SHP77 (cell line): Measurements from ENCODE around the gene C4B.
"Not testable (repeated sequence)": the region's sequence is repeated elsewhere in the genome, so short reads cannot be mapped to it uniquely, and the experiment has no call there.

Experiments used
- DNase-seq, 2 experiments: peaks; one replicate each; lab custom pipeline; 2025; lab: John Stamatoyannopoulos, UW

Gene C4B

GRCh38 chr6:32052626-32053025 lies 38.0 kb downstream of the C4B start:
- DNase-seq = not testable (repeated sequence)

DNA sequence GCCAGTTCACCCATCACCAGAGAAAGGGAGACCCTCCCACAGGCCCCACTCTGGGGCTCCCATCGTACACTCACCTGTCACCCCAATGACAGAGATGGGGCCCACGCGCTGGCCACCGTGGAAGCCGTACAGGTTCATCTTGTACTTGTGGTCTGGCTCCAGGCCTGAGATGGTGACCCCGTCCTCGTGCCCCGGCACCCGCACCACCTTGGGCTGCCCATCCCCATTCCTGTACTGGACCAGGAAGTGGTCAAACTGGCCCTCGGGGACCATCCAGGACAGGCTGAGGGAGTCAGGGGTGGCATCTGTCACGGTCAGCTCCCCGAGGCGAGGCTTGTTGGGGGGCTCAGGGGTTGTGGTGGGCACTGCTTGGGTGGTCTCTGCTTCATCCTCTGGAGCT lies 38.7 kb downstream of the C4B start:
- DNase-seq = not testable (repeated sequence)

- DNase-seq = not testable (repeated sequence)
Measured at GRCh38 chr6:32055756-32056155, 41.2 kb downstream of the C4B start.

- no peak for DNase-seq
Measured at GRCh38 chr6:32056254-32056653, 41.7 kb downstream of the C4B start.

- no peak for DNase-seq
Measured at GRCh38 chr6:32057966-32058365, 43.4 kb downstream of the C4B start.

DNA sequence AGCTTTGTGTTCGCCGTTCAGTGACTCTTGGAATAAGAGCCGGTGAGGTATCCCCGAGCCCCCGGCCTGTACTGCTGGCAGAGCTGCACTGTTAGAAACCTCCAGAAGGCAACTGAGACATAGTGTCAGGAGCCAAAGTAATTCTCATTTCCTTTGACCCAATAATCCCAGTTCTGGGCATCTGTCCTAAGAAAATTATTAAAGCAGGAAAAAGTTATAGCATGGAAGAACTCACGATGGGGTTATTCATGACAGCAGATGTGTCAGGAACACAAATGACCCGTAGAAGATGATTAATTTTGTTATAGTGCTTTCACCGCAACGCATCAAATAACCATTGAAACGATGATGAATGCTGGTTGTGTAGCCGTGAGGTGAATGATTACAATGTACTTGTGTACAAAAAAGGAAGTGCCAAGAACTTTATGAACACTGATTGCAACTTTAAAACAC lies 43.9 kb downstream of the C4B start:
- DNase-seq = no peak

DNA sequence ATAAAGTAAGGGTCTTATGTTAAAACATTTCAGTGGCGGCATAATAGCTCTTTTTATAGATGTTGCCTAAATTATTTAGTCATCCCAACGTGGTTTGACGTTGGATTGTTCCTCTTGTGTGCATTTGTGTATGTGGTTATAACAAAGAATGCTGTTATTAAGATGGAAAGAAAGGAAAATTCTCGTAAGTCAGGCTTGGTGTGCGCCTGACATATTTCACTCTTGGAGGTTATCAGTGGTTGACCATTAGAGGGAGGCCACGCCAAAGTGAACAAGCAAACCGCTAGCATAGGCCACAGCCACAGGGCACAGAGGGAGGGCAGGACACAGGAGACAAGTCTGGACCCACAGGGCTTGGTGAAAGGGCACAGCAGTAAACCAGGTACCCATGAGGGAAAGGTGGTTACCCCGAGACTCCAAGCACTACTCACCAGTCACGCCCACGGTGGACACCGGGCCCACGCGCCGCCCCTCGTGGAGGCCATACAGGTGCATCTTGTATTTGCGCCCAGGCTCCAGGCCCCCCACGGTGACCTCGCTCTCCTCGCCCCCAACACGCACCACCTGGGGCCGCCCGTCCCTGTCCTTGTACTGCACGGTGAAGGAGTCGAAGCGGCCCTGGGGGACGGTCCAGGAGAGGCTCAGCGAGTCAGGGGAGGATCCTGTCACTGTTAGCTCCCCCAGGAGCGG lies 46.5 kb downstream of the C4B start:
- no peak for DNase-seq

DNA sequence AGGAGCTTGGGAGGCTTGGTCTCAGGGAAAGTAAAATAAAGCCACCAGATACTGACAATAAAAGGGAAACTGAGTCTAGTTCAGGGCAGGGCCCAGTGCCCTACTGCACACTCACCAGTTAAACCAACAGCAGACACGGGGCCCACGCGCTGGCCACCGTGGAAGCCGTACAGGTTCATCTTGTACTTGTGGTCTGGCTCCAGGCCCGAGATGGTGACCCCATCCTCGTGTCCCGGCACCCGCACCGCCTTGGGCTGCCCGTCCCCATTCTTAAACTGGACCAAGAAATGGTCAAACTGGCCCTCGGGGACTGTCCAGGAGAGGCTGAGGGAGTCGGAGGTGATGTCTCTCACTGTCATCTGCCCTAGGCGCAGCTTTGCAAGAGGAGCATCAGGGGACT lies 50.1 kb downstream of the C4B start:
- DNase-seq = no peak

DNA sequence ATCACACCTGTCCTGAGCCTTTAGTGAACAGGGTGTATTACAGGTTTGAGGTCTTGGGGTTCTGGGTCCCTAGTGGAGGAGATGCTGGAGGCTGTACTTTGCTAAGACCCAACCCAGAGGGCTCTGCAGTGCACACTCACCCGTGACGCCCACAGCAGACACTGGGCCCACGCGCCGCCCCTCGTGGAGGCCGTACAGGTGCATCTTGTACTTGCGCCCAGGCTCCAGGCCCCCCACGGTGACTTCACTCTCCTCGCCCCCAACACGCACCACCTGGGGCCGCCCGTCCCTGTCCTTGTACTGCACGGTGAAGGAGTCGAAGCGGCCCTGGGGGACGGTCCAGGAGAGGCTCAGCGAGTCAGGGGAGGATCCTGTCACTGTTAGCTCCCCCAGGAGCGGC lies 52.9 kb downstream of the C4B start:
- not testable (repeated sequence) for DNase-seq

DNA sequence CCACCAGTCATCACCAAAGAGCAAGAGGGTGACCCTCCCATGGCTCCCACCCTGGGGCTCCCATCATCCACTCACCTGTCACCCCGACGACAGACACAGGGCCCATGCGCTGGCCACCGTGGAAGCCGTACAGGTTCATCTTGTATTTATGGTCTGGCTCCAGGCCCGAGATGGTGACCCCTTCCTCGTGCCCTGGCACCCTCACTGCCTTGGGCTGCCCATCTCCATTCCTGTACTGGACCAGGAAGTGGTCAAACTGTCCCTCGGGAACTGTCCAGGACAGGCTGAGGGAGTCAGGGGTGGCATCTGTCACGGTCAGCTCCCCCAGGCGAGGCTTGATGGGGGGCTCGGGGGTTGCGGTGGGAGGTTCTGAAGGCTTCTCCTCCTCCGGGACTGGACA lies 53.7 kb downstream of the C4B start:
- DNase-seq = not testable (repeated sequence)

DNA sequence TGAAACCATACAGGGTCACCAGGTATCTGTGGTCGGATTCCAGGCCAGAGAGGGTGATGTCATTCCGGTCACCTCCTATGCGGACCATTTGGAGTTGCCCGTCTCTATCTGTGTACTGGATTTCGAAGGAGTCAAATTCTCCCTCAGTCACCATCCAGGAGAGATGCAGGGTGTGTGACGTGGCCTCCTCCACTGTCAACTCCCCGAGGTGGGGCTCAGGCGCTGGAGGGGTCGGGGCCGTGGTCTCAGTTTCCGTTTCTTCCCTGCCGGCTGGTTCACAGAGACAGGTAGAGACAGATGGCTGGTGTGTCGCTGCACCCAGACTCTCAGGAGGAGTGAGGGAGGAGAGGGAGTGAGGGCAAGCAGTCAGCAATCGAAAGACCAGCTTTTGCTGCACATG lies 54.3 kb downstream of the C4B start:
- DNase-seq = no peak

- no peak for DNase-seq
Measured at GRCh38 chr6:32069460-32069859, 54.9 kb downstream of the C4B start.

- no peak for DNase-seq
Measured at GRCh38 chr6:32069878-32070515, 55.4 kb downstream of the C4B start.

GRCh38 chr6:32070814-32071543 lies 56.4 kb downstream of the C4B start:
- no peak for DNase-seq

GRCh38 chr6:32073101-32073500 lies 58.5 kb downstream of the C4B start:
- no peak for DNase-seq

DNA sequence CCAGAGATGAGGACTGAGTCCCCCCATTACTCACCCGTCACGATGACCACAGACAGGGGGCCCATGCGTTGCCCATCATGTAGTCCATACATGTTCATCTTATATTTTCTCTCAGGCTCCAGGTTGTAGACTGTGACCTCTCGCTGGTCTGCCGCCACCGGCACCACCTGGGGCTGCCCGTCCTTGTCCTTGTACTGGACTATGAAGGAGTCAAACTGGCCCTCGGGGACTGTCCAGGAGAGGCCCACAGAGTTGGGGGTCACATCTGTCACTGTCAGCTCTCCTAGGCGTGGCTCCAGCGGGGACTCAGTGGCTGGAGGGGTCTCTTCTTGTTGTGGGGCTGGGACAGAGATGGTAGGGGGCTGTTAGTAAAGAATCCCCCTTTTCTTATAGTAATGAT lies 59.0 kb downstream of the C4B start:
- no peak for DNase-seq

DNA sequence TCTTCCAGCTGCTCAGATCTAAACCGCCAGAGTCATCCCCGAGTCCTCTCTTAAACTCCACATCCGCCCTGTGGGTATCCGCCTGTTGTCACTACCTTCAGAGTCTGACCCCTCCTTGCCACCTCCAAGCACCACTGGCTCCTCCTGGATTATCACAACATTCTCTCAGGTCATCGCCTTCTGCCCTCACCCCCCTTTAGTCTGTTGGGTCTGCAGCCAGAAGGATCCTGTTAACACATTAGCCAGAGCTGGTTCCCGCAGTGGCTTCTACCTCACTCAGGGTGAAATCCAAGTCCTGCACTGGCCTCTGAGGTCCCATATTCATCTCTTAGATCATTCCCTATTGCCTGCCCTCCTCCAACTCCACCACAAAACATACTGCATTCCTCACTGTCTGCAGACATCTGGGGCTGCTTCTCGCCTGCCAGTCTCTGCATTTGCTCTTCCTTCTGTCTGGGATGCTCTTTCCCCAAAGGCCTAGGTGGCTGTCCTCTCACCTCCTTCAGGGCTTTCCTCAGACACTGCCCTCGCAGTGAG lies 60.5 kb downstream of the C4B start:
- DNase-seq = no peak

GRCh38 chr6:32075781-32076180 lies 61.2 kb downstream of the C4B start:
- DNase-seq = no peak

GRCh38 chr6:32076321-32076809 lies 61.8 kb downstream of the C4B start:
- DNase-seq = no peak

- no peak for DNase-seq
Measured at GRCh38 chr6:32079566-32080290, 65.1 kb downstream of the C4B start.

GRCh38 chr6:32081168-32081990 lies 66.8 kb downstream of the C4B start:
- DNase-seq = no peak
